ENCODE data around the gene DISC1. TPM values are rescaled to one million over a fixed set of nuclear protein-coding genes. Genes with fewer than 3 reads are reported as not detected.

The DISC1 gene
- total and polyA plus RNA-seq, 2 donors (not counting 3 experiments of a cell fraction or from before 2014, with no cell fraction given) = 3.3 to 14.7 TPM

DNA sequence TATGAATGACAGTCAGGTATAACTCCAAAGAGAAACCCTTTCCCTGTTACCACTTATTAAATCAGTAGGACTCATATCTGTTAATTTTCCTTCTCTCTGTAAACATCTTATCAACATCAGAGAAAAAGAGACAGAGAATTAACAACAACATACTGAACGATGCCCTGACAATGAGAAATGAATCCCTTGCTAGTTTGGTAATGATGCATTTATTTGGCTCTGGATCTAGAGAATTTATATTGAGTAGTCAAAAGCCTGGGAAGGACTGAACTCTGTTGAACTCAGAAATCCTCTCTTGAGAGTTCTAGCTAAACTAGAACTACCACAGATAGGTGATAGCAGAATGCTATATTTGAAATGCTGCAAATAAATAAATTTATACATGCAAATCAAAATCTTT, 325.6 kb downstream of the DISC1 start:
- intact Hi-C loops (cut with micrococcal nuclease) = no loop called here
- ChIA-PET CTCF (no interaction called here), POLR2A (no interaction called here)
- no peak for FAIRE-seq
- TF ChIP-seq, protein P1, sequence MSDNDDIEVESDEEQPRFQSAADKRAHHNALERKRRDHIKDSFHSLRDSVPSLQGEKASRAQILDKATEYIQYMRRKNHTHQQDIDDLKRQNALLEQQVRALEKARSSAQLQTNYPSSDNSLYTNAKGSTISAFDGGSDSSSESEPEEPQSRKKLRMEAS (IDR thresholded peaks at IDR 0.05; ENCODE audit: insufficient read depth, insufficient read length) = no peak
- no peak for TF ChIP-seq POLR2AphosphoS5 (IDR thresholded peaks at IDR 0.05; ENCODE audit: insufficient read depth, low read depth, low read length)
- TF ChIP-seq, protein P2, sequence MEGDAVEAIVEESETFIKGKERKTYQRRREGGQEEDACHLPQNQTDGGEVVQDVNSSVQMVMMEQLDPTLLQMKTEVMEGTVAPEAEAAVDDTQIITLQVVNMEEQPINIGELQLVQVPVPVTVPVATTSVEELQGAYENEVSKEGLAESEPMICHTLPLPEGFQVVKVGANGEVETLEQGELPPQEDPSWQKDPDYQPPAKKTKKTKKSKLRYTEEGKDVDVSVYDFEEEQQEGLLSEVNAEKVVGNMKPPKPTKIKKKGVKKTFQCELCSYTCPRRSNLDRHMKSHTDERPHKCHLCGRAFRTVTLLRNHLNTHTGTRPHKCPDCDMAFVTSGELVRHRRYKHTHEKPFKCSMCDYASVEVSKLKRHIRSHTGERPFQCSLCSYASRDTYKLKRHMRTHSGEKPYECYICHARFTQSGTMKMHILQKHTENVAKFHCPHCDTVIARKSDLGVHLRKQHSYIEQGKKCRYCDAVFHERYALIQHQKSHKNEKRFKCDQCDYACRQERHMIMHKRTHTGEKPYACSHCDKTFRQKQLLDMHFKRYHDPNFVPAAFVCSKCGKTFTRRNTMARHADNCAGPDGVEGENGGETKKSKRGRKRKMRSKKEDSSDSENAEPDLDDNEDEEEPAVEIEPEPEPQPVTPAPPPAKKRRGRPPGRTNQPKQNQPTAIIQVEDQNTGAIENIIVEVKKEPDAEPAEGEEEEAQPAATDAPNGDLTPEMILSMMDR (IDR thresholded peaks at IDR 0.05; ENCODE audit: extremely low read depth in 1 of 2, insufficient read depth in 1 of 2, low read depth in 1 of 2, low read length in 2 of 2) = no peak
- no peak for TF ChIP-seq POLR2A (IDR thresholded peaks at IDR 0.05; ENCODE audit: low read depth, low read length)
- no peak for TF ChIP-seq GATA2 (IDR thresholded peaks at IDR 0.05; ENCODE audit: insufficient read depth, insufficient read length, low read depth, low read length)
- Histone ChIP-seq H3K36me3 (ENCODE audit: control insufficient read depth in 2 of 2, extremely low read depth in 1 of 2, insufficient read depth in 2 of 2, low read length in 2 of 2) (no peaks in the 10 kb centered on the region), H2AFZ (ENCODE audit: low read depth, low read length) (no peak overlapping the region), H3K9me3 (replicated peaks; ENCODE audit: control insufficient read depth, insufficient read depth, low read length) (no peaks in the 10 kb centered on the region), H4K20me1 (replicated peaks; ENCODE audit: control insufficient read depth, extremely low read depth, insufficient read depth, low read length) (no peaks in the 10 kb centered on the region), H3K9ac (replicated peaks; ENCODE audit: extremely low read depth, insufficient read depth, low read length) (no peak overlapping the region), H3K4me3 (replicated peaks in 1 of 3; ENCODE audit: insufficient read depth in 1 of 3, low read depth in 1 of 3, low read length in 3 of 3) (no peak overlapping the region), H3K27ac (ENCODE audit: insufficient read depth, low read depth, low read length) (no peak overlapping the region), H3K79me2 (ENCODE audit: control insufficient read depth, insufficient read depth, low read length) (no peaks in the 10 kb centered on the region), H3K4me1 (ENCODE audit: control insufficient read depth, extremely low read depth, insufficient read depth, low read length) (peaks cover 8% of the 10 kb centered on the region), H3K9me1 (replicated peaks; ENCODE audit: control insufficient read depth, extremely low read depth, insufficient read depth, low read length) (no peaks in the 10 kb centered on the region), H3K27me3 (ENCODE audit: control insufficient read depth in 2 of 2, insufficient read depth in 2 of 2, low read length in 2 of 2) (no peaks in the 10 kb centered on the region), H3K4me2 (ENCODE audit: insufficient read depth, low read length) (no peak overlapping the region)
- no TSS peak for BruUV-seq (replicated peaks)
- dilution Hi-C loops (cut with MboI; ENCODE audit: extremely low pct_ligation_motif_present, low sequenced_read_pairs) = no loop called here
- DNase-seq (ENCODE audit: low read depth, low spot score) = no peak

DNA sequence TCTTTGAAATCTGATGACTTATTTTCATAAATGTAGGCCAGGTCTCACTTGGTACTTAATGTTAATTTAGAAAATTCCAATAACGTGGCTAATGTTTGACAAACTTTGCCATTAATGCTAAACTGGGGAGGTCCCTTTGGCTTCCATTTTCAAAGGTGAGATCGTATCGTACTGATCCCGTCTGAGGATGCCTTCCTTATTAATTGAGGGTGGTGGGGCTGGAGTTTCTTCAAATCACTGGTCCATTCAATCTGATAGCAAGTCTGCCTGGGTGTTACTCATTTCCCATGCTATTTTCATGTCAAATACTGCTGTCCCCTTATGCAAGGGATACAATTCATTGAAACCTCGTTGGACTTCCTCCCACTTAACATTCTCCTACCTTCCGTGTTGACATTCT, 327.1 kb downstream of the DISC1 start:
- TF ChIP-seq, protein P2 (IDR thresholded peaks at IDR 0.05; ENCODE audit: extremely low read depth in 1 of 2, insufficient read depth in 1 of 2, low read depth in 1 of 2, low read length in 2 of 2) = no peak
- TF ChIP-seq FOS (IDR thresholded peaks at IDR 0.05; ENCODE audit: borderline replicate concordance, insufficient read depth, low read length) = no peak
- no peak for TF ChIP-seq EZH2 (IDR thresholded peaks at IDR 0.05; ENCODE audit: borderline replicate concordance, low read depth, low read length, severe bottlenecking)
- TF ChIP-seq POLR2AphosphoS5 (IDR thresholded peaks at IDR 0.05; ENCODE audit: insufficient read depth, low read depth, low read length) = no peak
- TF ChIP-seq, protein P1 (IDR thresholded peaks at IDR 0.05; ENCODE audit: insufficient read depth, insufficient read length) = no peak
- no peak for TF ChIP-seq POLR2A (IDR thresholded peaks at IDR 0.05; ENCODE audit: low read depth, low read length)
- TF ChIP-seq JUN (IDR thresholded peaks at IDR 0.05; ENCODE audit: borderline replicate concordance, insufficient read depth, insufficient read length, low read depth) = no peak
- no peak for TF ChIP-seq GATA2 (IDR thresholded peaks at IDR 0.05; ENCODE audit: insufficient read depth, insufficient read length, low read depth, low read length)
- TF ChIP-seq MYC (IDR thresholded peaks at IDR 0.05; ENCODE audit: low read depth, low read length) = no peak
- intact Hi-C loops (cut with micrococcal nuclease) = no loop called here
- POLR2A ChIA-PET = no interaction called here

More for the DNA sequence above, 327.1 kb downstream of the DISC1 start:
- Histone ChIP-seq H2AFZ (ENCODE audit: low read depth, low read length) (no peak overlapping the region), H3K79me2 (ENCODE audit: control insufficient read depth, insufficient read depth, low read length) (no peaks in the 10 kb centered on the region), H3K9me1 (replicated peaks; ENCODE audit: control insufficient read depth, extremely low read depth, insufficient read depth, low read length) (no peaks in the 10 kb centered on the region), H3K4me1 (ENCODE audit: control insufficient read depth, extremely low read depth, insufficient read depth, low read length) (peaks cover 8% of the 10 kb centered on the region), H3K27me3 (ENCODE audit: control insufficient read depth in 2 of 2, insufficient read depth in 2 of 2, low read length in 2 of 2) (no peaks in the 10 kb centered on the region), H3K4me2 (ENCODE audit: insufficient read depth, low read length) (no peak overlapping the region), H3K4me3 (replicated peaks in 1 of 3; ENCODE audit: insufficient read depth in 1 of 3, low read depth in 1 of 3, low read length in 3 of 3) (no peak overlapping the region), H3K36me3 (ENCODE audit: control insufficient read depth in 2 of 2, extremely low read depth in 1 of 2, insufficient read depth in 2 of 2, low read length in 2 of 2) (no peaks in the 10 kb centered on the region), H3K9ac (replicated peaks; ENCODE audit: extremely low read depth, insufficient read depth, low read length) (no peak overlapping the region), H4K20me1 (replicated peaks; ENCODE audit: control insufficient read depth, extremely low read depth, insufficient read depth, low read length) (no peaks in the 10 kb centered on the region), H3K9me3 (replicated peaks; ENCODE audit: control insufficient read depth, insufficient read depth, low read length) (no peaks in the 10 kb centered on the region), H3K27ac (ENCODE audit: insufficient read depth, low read depth, low read length) (no peak overlapping the region)
- FAIRE-seq = no peak
- dilution Hi-C loops (cut with MboI; ENCODE audit: extremely low pct_ligation_motif_present, low sequenced_read_pairs) = no loop called here
- BruUV-seq (replicated peaks) = no TSS peak
- CTCF ChIA-PET = interaction anchor here (0.9 kb wide), 1 partner anchor 17 kb away, joined by 3 read pairs; no protein-coding TSS in a partner anchor
- no peak for DNase-seq (ENCODE audit: low read depth, low spot score)
